Adrenal gland (tissue), 12 donors: ENCODE data around the gene TTN. TPM values are rescaled to one million over a fixed set of nuclear protein-coding genes. Genes with fewer than 3 reads are reported as not detected.

Experiments
- DNase-seq, 7 donors: peaks; one replicate each; pipeline ENCODE4 v3.0.0-alpha.2; 2019 to 2020
- H3K27ac ChIP-seq, 5 donors: fragments of 200-600 bp; sonication (generic) in 4 of 5; 1 replicate in 3 of 5; 2 replicates in 2 of 5; pipeline versions ENCODE4 v1.5.1 to v1.8.0; 2016 to 2020; ENCODE audit warnings: mild to moderate bottlenecking in 1 of 5
- H3K27me3 ChIP-seq: fragments of 200-600 bp; 2 replicates; pipeline ENCODE4 v1.8.0; 2021
- H3K36me3 ChIP-seq, 2 donors: fragments of 200-600 bp; replicated peaks in 1 of 2; 1 replicate in 1 of 2; 2 replicates in 1 of 2; pipeline versions ENCODE4 v1.5.1 to v1.8.0; 2018 to 2022
- H3K4me1 ChIP-seq, 2 donors: fragments of 200-600 bp; replicated peaks in 1 of 2; 1 replicate in 1 of 2; 2 replicates in 1 of 2; pipeline versions ENCODE4 v1.5.1 to v1.8.0; 2018 to 2021
- H3K4me3 ChIP-seq, 4 donors: fragments of 200-600 bp; sonication (generic) in 3 of 4; one replicate each; pipeline ENCODE4 v1.5.1; 2016 to 2018
- H3K9me3 ChIP-seq, 3 donors: fragments of 200-600 bp; sonication (generic) in 1 of 3; replicated peaks in 1 of 3; 1 replicate in 2 of 3; 2 replicates in 1 of 3; pipeline versions ENCODE4 v1.5.1 to v1.8.0; 2016 to 2021
- CTCF ChIP-seq, 6 experiments: fragments of 450-650 bp in 4 of 6; fragments of 200-600 bp in 2 of 6; sonication (generic) in 1 of 6; IDR thresholded peaks; 1 replicate in 5 of 6; 2 replicates in 1 of 6; pipeline versions ENCODE4 v1.5.1 to v1.8.0; 2016 to 2021; ENCODE audit warnings: antibody characterized with exemption in 6 of 6, mild to moderate bottlenecking in 2 of 6, moderate library complexity in 1 of 6
- POLR2A ChIP-seq, 2 donors: fragments of 450-650 bp; IDR thresholded peaks; one replicate each; pipeline ENCODE4 v1.6.1; 2017; ENCODE audit warnings: antibody characterized with exemption in 2 of 2, mild to moderate bottlenecking in 2 of 2, moderate library complexity in 1 of 2
- whole genome bisulfite sequencing, 4 donors: extraction: QIAGEN DNeasy Blood & Tissue Kit in 2 of 4; methylation state at CpG; one replicate each; pipeline versions ENCODE4 v1.1.5 to v1.1.7; 2013 to 2017; 5-methylcytosine and 5-hydroxymethylcytosine counted together
- intact Hi-C, 2 donors: fragments of 100-400 bp; cut with DNase I; formaldehyde crosslinking; loops; one replicate each; pipeline versions ENCODE4 v1.14.1 to v1.15.0; 2022 to 2023
- polyA plus RNA-seq, 3 donors: library from polyadenylated mRNA; stranded (reverse); fragments of 200-250 nt in 2 of 3; fragments of 350-450 nt in 1 of 3; fragmentation: Illumina TruSeq in 1 of 3; extraction: RNeasy Lipid Tissue Mini Kit (QIAGEN cat#74804) in 1 of 3; gene quantifications; one replicate each; pipeline ENCODE4 v1.2.3, GENCODE V29; 2013 to 2014
- total RNA-seq, 9 donors: library from RNA; depleted of rRNA in 4 of 9; stranded (reverse); fragments of >200 nt in 4 of 9; fragments of 120-200 nt in 1 of 9; fragmentation: NEBNext Ultra II Directional in 1 of 9; extraction: Animal tissue kit (Norgen Biotek cat#: 25700) in 1 of 9; gene quantifications; one replicate each; pipeline versions ENCODE4 v1.1.0 to v1.2.4, GENCODE V29; 2013 to 2023
- donor health status: healthy with polysubstance abuse.
- donor health status: Bipolar disorder and iron deficiency.
- donor health status: DM: yes; HTN: yes; CAD: no.
- donor health status: DM: no; HTN: no; CAD: no.
- donor health status: DM: no; HTN: no; CAD: no.
- donor health status: DM: yes; HTN: yes; CAD: no.

The TTN gene
- total and polyA plus RNA-seq, 12 donors: 0.05 to 45.2 (median 2.7) TPM

- no peaks in the 10 kb centered on the region for H3K9me3 ChIP-seq
- no peaks in the 10 kb centered on the region for H3K36me3 ChIP-seq
- H3K4me1 ChIP-seq: peaks cover 0 to 6% of the 10 kb centered on the region in 2 donors
- DNase-seq: no peak
- no peak overlapping the region for H3K27ac ChIP-seq
- H3K27me3 ChIP-seq: no peaks in the 10 kb centered on the region
- no peak for TF ChIP-seq CTCF (IDR thresholded peaks at IDR 0.05)
- TF ChIP-seq POLR2A (IDR thresholded peaks at IDR 0.05): no peak
- intact Hi-C loops: no loop called here
- 90 to 100% (median 97%) methylated on average over 1 of the region's 1 CpG for WGBS, 4 donors
- no peak overlapping the region for H3K4me3 ChIP-seq
Observed at GRCh38 chr2:178819147-178819875, 12.1 kb upstream of the TTN start.

- DNase-seq: no peak
- H3K4me1 ChIP-seq: no peaks in the 10 kb centered on the region
- no peak overlapping the region for H3K27ac ChIP-seq
- intact Hi-C loops: no loop called here
- no peaks in the 10 kb centered on the region for H3K9me3 ChIP-seq
- TF ChIP-seq CTCF (IDR thresholded peaks at IDR 0.05): no peak
- TF ChIP-seq POLR2A (IDR thresholded peaks at IDR 0.05): no peak
- no peak overlapping the region for H3K4me3 ChIP-seq
- 50 to 63% (median 54%) methylated on average over 2 of the region's 2 CpGs for WGBS, 4 donors
- H3K36me3 ChIP-seq: no peaks in the 10 kb centered on the region
- no peaks in the 10 kb centered on the region for H3K27me3 ChIP-seq
Observed at GRCh38 chr2:178811901-178812300, 4.7 kb upstream of the TTN start.

- DNase-seq: no peak
- WGBS, 4 donors: 71 to 82% (median 78%) methylated on average over 2 of the region's 2 CpGs
- Histone ChIP-seq H3K27me3 (no peaks in the 10 kb centered on the region), H3K9me3 (no peaks in the 10 kb centered on the region), H3K27ac (no peak overlapping the region), H3K4me1 (peaks cover 0 to 3% of the 10 kb centered on the region in 2 donors), H3K36me3 (no peaks in the 10 kb centered on the region), H3K4me3 (no peak overlapping the region)
- TF ChIP-seq POLR2A (IDR thresholded peaks at IDR 0.05) (no peak), CTCF (IDR thresholded peaks at IDR 0.05) (no peak)
- intact Hi-C loops: no loop called here
Observed at GRCh38 chr2:178811045-178811444, 3.8 kb upstream of the TTN start.

- H3K27me3 ChIP-seq: no peaks in the 10 kb centered on the region
- 87 to 91% (median 89%) methylated on average over 5 of the region's 5 CpGs for WGBS, 4 donors
- no peak overlapping the region for H3K4me3 ChIP-seq
- TF ChIP-seq POLR2A (IDR thresholded peaks at IDR 0.05) (no peak), CTCF (IDR thresholded peaks at IDR 0.05) (no peak)
- peaks cover 0 to 9% of the 10 kb centered on the region in 2 donors for H3K4me1 ChIP-seq
- no peaks in the 10 kb centered on the region for H3K36me3 ChIP-seq
- no peaks in the 10 kb centered on the region for H3K9me3 ChIP-seq
- intact Hi-C loops: no loop called here
- no peak for DNase-seq
- H3K27ac ChIP-seq: no peak overlapping the region
Observed at GRCh38 chr2:178810422-178810821, 3.2 kb upstream of the TTN start.
